ENCODE results near the gene GRHPR. TPM values are rescaled to one million over a fixed set of nuclear protein-coding genes. Genes with fewer than 3 reads are reported as not detected.

The GRHPR gene
- total and polyA plus RNA-seq, 2 of the 8 experiments (the other 6 are each of a cell fraction or from before 2014, with no cell fraction given) = 97.0 to 201 TPM

DNA sequence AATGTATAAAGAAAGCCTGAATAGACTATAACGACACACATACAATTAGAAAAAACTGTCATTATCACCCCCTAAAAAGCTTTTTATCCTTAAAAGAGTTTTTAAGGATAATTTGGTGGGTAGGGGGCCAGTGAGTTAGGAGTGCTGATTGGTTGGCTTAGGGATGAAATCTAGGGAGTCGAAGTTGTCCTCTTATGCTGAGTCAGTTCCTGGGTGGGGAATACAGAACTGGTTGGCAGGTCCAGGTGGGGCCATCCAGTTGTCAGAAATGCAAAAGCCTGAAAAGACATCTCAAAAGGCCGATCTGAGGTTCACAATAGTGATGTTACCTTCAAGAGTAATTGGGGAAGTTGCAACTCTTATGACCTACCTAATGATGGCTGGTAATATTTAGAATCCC lies 29.1 kb downstream of the GRHPR start (continued):
- TF ChIP-seq, protein P1, sequence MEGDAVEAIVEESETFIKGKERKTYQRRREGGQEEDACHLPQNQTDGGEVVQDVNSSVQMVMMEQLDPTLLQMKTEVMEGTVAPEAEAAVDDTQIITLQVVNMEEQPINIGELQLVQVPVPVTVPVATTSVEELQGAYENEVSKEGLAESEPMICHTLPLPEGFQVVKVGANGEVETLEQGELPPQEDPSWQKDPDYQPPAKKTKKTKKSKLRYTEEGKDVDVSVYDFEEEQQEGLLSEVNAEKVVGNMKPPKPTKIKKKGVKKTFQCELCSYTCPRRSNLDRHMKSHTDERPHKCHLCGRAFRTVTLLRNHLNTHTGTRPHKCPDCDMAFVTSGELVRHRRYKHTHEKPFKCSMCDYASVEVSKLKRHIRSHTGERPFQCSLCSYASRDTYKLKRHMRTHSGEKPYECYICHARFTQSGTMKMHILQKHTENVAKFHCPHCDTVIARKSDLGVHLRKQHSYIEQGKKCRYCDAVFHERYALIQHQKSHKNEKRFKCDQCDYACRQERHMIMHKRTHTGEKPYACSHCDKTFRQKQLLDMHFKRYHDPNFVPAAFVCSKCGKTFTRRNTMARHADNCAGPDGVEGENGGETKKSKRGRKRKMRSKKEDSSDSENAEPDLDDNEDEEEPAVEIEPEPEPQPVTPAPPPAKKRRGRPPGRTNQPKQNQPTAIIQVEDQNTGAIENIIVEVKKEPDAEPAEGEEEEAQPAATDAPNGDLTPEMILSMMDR (IDR thresholded peaks at IDR 0.05; ENCODE audit: control extremely low read depth in 1 of 3, insufficient read depth in 1 of 3, low read depth in 1 of 3, low read length in 3 of 3) = no peak

All from H1 (cell line).